GM18517 (cell line): ENCODE measurements around the gene ATP8B4.

ENCODE experiments used
- ATAC-seq: cut with Tn5 transposase; IDR thresholded peaks from one replicate; pipeline ENCODE4 v1.9.1; 2021; ENCODE audit warnings: mild to moderate bottlenecking, moderate library complexity; ENCODE audit not compliant: unreplicated experiment

Gene ATP8B4

GRCh38 chr15:49870472-49870871 is 248.6 kb downstream of the ATP8B4 start:
- no peak for ATAC-seq

GRCh38 chr15:49868348-49868747 is 250.7 kb downstream of the ATP8B4 start:
- ATAC-seq: no peak

- ATAC-seq: no peak
Observed at GRCh38 chr15:49865925-49866757, 252.9 kb downstream of the ATP8B4 start.

GRCh38 chr15:49864251-49864650 is 254.8 kb downstream of the ATP8B4 start:
- no peak for ATAC-seq

- no peak for ATAC-seq
Observed at GRCh38 chr15:49863431-49864224, 255.4 kb downstream of the ATP8B4 start.

- ATAC-seq: no peak
Observed at GRCh38 chr15:49860101-49860500, 258.9 kb downstream of the ATP8B4 start.

DNA sequence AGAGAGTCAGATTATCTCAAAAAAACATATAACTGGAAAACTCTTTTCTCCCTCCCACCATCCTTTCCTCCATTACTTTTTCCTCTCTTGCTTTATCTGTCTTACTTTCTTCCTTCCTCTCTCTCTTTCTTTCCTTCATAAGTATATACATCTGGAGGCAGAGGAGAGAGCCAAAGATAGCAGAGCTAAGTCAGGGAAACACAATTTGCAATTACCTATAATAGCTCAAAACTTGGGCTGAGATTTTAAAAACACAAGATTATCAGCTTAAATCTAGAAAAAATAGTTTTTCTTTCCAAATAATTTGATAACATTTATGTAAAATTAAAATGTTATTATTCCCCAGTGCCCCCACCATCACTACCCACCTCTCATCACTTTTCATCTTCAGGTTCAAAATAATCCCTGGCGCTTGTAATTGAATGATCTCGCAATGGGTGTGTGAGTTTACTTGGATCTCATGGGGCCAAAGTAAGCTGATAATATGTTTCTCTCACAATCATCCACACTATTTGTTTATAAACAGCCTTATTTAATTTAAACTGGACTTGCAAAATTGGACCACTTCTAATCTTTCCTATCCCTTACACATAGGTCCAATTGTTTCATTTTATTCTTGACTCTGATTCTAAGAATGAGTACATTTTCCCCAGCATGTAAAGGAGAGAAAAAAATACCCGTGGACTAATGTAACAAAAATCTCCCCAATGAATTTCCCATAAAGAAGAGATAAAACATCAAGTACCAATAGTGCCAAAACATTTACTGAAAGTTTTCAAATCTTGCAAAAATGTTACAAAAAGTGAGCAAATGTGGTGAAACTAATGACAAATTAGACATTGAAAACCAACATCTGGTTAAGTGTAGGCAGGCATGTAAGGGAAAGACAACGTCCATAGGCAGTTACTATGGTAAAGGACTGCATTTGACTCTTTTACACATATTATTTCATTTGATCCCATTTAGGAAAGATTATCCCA is 261.2 kb downstream of the ATP8B4 start:
- no peak for ATAC-seq

DNA sequence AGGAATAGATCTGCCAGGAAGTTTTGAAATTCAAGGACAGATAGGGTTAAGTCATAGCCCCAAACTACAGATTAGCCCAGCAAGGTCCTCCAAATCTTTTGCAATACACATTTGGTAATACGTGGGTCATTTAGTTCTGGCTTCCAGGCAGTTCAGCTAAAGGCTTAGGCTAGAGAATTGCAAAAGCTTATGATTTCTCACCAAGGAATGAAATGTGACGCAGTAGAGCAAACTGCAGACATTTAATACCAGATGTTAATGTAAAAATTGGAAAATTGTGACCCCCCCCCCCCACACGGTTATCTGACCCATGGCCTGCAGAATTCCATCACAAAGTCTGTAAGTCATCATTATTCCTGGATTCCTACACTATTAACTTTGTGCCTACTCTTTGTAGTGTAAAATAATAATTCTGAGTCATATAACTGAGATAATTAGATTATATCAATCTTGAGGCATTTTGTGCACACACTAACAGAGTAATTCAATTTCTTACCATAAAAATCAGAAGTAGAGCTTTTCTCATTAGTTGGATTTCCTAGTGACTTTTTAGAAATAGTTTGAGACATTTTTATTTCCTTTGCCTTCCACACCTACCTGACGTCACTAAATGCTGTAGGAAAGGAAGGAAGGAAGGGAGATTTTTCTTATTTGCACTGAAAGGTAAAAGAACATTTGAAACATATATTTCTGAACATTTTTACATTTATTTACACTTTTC is 263.0 kb downstream of the ATP8B4 start:
- ATAC-seq: no peak

GRCh38 chr15:49852756-49853155 is 266.3 kb downstream of the ATP8B4 start:
- ATAC-seq: no peak

DNA sequence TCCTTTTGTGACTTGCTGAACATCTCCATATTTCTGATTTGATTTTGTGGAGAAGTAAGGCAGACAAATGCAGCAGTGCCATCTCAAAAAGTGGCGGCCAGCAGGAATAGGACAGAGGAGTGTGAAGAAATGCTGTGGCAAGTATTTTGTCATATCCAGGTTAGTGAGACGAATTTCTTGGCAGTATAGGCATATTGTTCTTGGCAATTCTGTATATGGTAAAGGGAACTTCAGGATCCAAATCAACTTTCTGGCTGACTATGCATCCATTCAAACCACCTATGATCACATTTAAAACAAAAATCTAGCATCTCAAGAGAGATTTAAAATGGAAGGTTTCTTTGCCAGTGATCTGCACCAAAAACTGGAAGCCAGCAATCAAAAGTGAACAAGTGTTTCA is 270.2 kb downstream of the ATP8B4 start:
- ATAC-seq: no peak

DNA sequence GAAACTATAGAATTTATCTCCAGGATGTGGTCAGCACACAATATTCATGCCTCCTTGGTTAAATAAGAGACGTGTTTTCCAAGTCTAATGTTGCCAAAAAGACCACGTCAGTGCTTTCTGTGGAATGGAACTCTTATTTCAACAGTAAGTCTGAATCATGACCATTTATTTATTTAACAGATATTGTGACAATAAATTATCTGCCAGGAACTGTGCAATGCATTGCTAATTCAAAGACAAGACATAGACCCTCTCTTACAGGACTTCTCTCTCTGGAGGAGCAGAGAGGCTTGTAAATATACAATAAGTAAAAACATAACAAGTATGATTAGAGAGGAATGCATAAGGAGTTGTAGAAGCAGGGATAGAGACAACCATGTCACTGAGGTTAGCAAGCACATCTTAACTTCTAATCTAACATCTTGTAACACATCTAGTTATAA is 270.7 kb downstream of the ATP8B4 start:
- ATAC-seq: no peak

GRCh38 chr15:49847423-49848281 is 271.4 kb downstream of the ATP8B4 start:
- no peak for ATAC-seq

- no peak for ATAC-seq
Observed at GRCh38 chr15:49844390-49844789, 274.6 kb downstream of the ATP8B4 start.

- ATAC-seq: no peak
Observed at GRCh38 chr15:49843725-49844124, 275.3 kb downstream of the ATP8B4 start.

GRCh38 chr15:49842031-49842730 is 276.9 kb downstream of the ATP8B4 start:
- no peak for ATAC-seq

- no peak for ATAC-seq
Observed at GRCh38 chr15:49832511-49832910, 286.5 kb downstream of the ATP8B4 start.

DNA sequence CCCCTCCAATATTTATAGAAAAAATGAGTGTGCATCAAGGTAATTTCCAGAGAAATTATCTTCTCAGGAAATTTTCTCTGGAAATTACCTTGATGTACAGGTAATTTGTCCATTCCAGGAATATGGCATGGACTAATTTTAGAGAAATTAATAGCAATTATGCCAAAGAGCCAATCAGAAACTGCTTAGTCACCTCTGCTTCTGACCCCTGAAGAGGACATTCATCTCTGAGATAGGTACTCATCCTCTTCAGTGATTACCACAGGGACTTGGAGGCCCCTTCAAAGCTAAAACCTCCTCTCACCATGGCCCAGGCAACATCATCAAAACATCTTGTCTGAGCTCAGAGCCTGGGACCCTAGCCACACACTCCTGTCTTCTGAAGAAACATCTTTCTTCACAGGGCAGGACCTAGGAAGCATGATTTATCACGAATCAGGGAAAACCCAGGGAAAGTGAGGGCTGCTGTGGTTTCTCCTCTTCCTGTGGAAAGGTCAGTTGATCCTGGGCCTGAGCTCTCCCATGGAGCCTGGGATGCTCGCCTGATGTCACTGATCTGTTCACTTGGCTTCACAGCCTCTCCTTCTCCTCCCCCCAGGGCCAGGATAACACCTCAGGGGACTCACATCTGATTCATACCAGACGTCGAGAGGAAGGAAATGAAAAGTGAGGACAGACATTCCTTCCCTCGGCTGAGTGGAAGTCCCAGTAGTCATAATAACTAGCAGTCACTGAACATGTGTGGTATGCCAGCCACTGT is 287.6 kb downstream of the ATP8B4 start:
- no peak for ATAC-seq

- ATAC-seq: no peak
Observed at GRCh38 chr15:49830391-49830790, 288.6 kb downstream of the ATP8B4 start.
